ENCODE measurements around the gene CAMK4. TPM values are rescaled to one million over a fixed set of nuclear protein-coding genes. Genes with fewer than 3 reads are reported as not detected.

CAMK4 gene
- total RNA-seq, 2 experiments from 2014 or later = 59.5 to 66.1 TPM

DNA sequence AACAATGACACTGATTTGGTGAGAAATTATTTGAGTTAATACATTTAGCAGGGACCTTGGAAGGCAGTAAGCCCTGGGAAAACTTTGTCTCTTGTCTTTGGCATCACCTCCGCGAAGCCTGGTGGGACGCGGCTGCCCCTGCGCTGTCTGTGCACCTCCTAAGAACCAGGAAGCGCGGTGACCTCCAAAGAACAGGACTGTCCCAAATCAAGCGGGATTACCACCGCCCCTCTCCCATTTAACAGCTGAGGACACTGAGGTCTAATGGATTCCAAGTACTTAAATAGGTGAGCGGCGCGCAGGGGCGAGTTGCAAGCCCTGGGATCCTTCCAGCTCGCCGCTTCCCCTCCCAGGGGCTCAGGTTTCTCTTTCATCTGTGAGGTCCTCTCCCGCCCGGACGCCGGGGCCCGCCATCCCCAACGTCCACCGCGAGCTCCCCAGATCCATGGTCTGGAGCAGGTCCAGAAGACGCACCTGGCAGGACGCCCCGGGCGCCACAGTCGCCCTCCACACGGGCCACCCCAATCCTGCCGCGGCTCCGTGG lies 287.7 kb downstream of the CAMK4 start:
- Mint-ChIP-seq H3K4me1 (peaks cover 50% of the 10 kb centered on the region), H3K36me3 (ENCODE audit: low read depth) (peaks cover 15% of the 10 kb centered on the region), H3K4me3 (peak overlapping the region; percentile 89), H3K27ac (peak overlapping the region; percentile 88), H3K27me3 (no peaks in the 10 kb centered on the region), H3K9me3 (no peaks in the 10 kb centered on the region)
- DNase-seq = no peak
- ChIA-PET CTCF (interaction anchor here (1.0 to 2.9 kb wide), 4 partner anchors 20 to 287 kb away, joined by 3 to 21 read pairs (median 4); partner anchors contain the start of gene NREP), POLR2A (interaction anchor here (1.0 to 4.9 kb wide), 10 partner anchors 9 to 1446 kb away, joined by 3 to 36 read pairs (median 5); partner anchors contain the start of gene CAMK4)

DNA sequence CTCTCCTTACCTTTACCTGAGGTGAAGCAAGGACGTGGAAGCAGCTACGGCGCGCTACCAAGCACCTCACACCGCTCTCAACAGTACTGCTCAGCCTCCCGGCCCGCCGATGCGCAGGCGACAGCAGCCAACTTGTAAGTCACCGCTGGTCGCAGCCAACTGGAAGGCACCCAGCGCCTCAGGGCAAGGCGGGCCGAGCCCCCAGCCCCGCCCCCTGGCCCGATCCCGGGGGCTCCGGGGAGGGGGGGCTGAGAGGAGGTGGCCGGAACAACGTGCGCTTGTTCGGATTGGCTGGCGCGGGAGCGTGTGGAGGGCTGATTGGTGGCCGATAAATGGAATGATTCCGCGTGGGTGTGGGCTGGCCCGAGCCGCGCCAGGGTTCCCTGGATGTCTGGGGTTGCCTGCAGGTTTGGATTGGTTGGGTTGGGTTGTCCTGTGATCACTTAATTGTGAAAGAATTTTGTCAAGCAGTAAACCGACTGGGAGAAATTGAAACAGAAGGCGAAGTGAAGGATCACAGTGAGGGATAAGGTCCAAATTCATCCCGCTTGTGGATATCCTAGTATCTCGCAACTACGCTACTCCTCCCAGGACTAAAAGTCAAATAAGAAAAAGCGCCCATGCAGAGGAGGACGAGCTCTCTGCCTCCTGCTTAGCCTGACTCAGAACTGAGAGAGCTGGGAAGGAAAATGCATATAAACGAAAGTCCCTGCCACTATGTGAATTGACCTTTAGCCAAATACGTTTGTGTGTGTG lies 288.4 kb downstream of the CAMK4 start, which contains the start of gene STARD4:
TSS of gene STARD4 (minus strand) at position 161 of the 756 bp plus-strand sequence. CDS start 5,102 bp downstream, outside the sequence.
- DNase-seq = peak; percentile 96
- H3K4me3 Mint-ChIP-seq = peak within 1 kb of the TSS; percentile 89
- H3K9me3 Mint-ChIP-seq = no peaks in the 10 kb centered on the region
- peaks cover 46% of the 10 kb centered on the region for H3K4me1 Mint-ChIP-seq
- ChIA-PET CTCF (interaction anchor here (1.2 to 2.9 kb wide), 2 partner anchors 19 to 38 kb away, joined by 4 to 21 read pairs; no protein-coding TSS in a partner anchor), POLR2A (interaction anchor here (1.0 to 4.9 kb wide), 7 partner anchors 11 to 1445 kb away, joined by 3 to 36 read pairs (median 10); partner anchors contain the start of gene CAMK4)
- peak within 1 kb of the TSS; percentile 88 for H3K27ac Mint-ChIP-seq
- peaks cover 12% of the 10 kb centered on the region for H3K36me3 Mint-ChIP-seq (ENCODE audit: low read depth)
- no peaks in the 10 kb centered on the region for H3K27me3 Mint-ChIP-seq

DNA sequence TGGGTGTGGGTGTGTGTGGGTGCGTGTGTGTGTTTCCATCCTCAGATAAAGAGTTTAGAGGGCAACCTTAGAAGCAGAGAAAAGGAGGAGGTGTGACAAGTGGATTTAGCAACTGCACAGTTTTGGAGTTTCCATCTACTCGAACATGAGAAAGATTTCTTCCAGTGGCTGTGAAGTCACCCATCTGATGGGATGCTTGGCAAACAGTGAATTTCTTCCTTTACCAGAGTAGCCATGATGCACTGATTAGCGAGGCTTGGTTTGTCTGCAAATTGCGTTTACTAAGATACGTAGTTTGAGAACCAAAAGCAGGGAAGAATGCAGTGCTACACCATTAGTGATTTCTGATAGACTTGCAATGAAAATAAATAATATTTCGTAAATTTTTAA lies 288.9 kb downstream of the CAMK4 start:
- no peak for DNase-seq
- Mint-ChIP-seq H3K4me3 (peak overlapping the region; percentile 89), H3K27ac (peak overlapping the region; percentile 88), H3K27me3 (no peaks in the 10 kb centered on the region), H3K4me1 (peaks cover 40% of the 10 kb centered on the region), H3K36me3 (ENCODE audit: low read depth) (peaks cover 12% of the 10 kb centered on the region), H3K9me3 (no peaks in the 10 kb centered on the region)
- ChIA-PET CTCF (interaction anchor here (1.2 to 2.9 kb wide), 2 partner anchors 18 to 37 kb away, joined by 4 to 21 read pairs; no protein-coding TSS in a partner anchor), POLR2A (interaction anchor here (0.6 to 4.9 kb wide), 4 partner anchors 9 to 18 kb away, joined by 3 to 36 read pairs (median 18); no protein-coding TSS in a partner anchor)

DNA sequence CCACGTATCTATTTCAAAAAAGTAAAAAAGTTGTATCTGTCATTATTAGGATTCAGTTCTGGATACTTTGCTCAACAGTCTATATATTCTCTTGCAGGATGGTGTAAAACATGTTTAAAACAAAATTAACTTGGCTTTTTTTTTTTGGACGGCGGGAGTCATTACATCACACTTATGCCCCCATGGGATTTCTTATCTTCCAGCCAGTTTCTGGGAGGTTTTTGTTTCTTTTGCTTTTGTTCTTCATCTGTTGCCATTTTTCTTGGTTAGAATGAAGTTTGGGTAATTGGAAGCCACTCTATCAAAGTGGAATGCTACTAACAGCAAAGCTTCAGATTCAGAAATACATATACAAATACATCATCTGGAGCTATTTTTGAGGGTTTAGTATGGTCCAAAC lies 289.9 kb downstream of the CAMK4 start:
- CTCF ChIA-PET = no interaction called here
- no peak overlapping the region for H3K27ac Mint-ChIP-seq
- H3K4me3 Mint-ChIP-seq = peak overlapping the region; percentile 34
- POLR2A ChIA-PET = interaction anchor here (4.9 kb wide), 1 partner anchor 17 kb away, joined by 26 read pairs; no protein-coding TSS in a partner anchor
- H3K9me3 Mint-ChIP-seq = no peaks in the 10 kb centered on the region
- peaks cover 33% of the 10 kb centered on the region for H3K4me1 Mint-ChIP-seq
- DNase-seq = no peak
- H3K36me3 Mint-ChIP-seq (ENCODE audit: low read depth) = peaks cover 12% of the 10 kb centered on the region
- no peaks in the 10 kb centered on the region for H3K27me3 Mint-ChIP-seq

DNA sequence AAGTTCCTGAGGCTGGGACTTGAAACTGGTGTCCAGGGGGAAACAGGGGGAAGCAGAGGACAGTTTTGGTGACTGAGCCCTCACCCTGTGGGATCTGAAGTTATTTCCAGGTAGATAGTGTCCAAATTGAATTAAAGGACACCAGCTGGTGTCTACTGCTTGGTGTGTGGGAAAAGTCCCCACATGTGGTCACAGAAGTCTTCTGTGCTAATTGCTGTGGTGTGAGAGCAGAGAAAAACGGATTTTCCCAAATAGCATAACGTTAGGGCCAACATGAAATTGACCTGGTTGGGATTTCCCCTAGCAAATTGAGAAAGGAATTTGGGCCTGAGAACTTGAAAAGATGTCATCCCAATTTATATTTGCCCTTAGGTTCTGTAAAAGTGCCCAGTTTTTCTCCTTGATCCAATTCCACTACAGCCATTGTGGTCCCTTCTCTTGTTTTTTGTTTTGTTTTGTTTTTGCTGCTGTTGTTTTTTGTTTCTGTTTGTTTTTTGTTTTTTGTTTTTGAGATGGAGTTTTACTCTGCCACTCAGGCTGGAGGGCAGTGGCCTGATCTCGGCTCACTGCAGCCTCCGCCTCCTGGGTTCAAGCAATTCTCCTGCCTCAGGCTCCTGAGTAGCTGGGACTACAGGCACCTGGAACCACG lies 293.8 kb downstream of the CAMK4 start:
- Mint-ChIP-seq H3K36me3 (ENCODE audit: low read depth) (no peaks in the 10 kb centered on the region), H3K4me3 (no peak overlapping the region), H3K27me3 (peaks cover 10% of the 10 kb centered on the region), H3K4me1 (peaks cover 9% of the 10 kb centered on the region), H3K9me3 (no peaks in the 10 kb centered on the region), H3K27ac (no peak overlapping the region)
- CTCF ChIA-PET = interaction anchor here (1.9 kb wide), 1 partner anchor 13 kb away, joined by 6 read pairs; no protein-coding TSS in a partner anchor
- POLR2A ChIA-PET = no interaction called here
- no peak for DNase-seq

DNA sequence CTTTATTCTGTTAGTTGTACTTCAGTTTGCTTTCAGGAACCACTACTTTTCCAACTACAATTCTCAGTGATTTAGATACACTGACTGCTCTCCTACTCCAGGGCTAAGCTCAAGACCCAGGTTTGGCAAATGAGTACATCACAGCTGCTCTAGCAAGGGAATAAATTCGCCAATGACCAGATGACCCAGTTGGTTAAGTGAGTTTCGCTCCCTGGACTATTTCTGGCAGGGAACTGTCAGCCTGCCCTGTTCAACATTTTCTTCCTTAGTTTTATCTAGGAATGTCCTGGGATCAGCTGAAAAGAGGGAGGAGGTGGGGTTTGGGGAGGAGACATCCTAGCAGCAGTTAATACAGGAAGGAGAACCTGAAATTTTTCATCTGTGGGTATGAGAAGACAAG lies 294.6 kb downstream of the CAMK4 start:
- Mint-ChIP-seq H3K9me3 (no peaks in the 10 kb centered on the region), H3K36me3 (ENCODE audit: low read depth) (no peaks in the 10 kb centered on the region), H3K4me3 (no peak overlapping the region), H3K4me1 (peaks cover 3% of the 10 kb centered on the region), H3K27ac (no peak overlapping the region), H3K27me3 (peaks cover 10% of the 10 kb centered on the region)
- ChIA-PET CTCF (interaction anchor here (0.8 kb wide), 1 partner anchor 13 kb away, joined by 5 read pairs; no protein-coding TSS in a partner anchor), POLR2A (no interaction called here)
- DNase-seq = no peak

DNA sequence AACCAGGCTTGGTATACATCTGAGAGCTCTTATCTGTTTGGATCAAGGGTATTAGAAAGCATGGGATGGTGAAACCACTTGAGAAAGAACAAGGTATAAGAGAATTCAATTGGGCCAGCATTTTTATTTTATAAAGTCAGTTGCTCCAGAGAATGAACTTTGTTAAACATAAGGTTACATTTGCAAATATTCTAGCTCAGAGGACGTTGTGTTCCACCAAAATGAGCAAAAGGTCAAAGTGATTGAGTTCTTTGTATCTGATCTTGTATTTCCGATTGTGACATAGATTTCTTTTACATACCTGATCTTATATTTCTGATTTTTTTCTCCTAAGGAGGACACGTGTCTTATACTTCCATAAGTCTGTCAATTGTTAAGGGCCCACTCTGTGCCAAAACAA lies 296.7 kb downstream of the CAMK4 start:
- DNase-seq = no peak
- H3K4me1 Mint-ChIP-seq = no peaks in the 10 kb centered on the region
- H3K9me3 Mint-ChIP-seq = no peaks in the 10 kb centered on the region
- POLR2A ChIA-PET = interaction anchor here (1.3 kb wide), 1 partner anchor 9 kb away, joined by 3 read pairs; no protein-coding TSS in a partner anchor
- no peaks in the 10 kb centered on the region for H3K36me3 Mint-ChIP-seq (ENCODE audit: low read depth)
- no peak overlapping the region for H3K4me3 Mint-ChIP-seq
- no peak overlapping the region for H3K27ac Mint-ChIP-seq
- CTCF ChIA-PET = interaction anchor here (0.8 to 3.1 kb wide), 3 partner anchors 11 to 413 kb away, joined by 3 to 14 read pairs (median 7); no protein-coding TSS in a partner anchor
- H3K27me3 Mint-ChIP-seq = peaks cover 12% of the 10 kb centered on the region

DNA sequence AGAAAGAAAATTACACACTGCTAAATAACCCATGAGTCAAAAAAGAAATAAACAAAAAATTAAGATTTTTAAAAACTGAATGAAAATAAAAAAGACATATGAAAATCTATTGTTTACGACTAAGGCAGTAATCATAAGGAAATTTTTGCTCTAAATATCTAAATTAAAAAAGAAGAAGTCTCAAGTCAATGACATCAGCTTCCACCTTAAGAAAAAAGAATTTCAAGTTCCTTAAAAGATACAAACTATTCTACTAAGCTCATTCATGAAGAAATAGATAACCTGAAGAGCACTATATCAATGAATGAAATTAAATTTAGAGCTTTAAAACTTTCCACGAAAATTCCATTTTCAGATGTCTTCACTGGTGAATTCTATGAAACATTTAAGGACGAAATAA lies 303.9 kb downstream of the CAMK4 start:
- Mint-ChIP-seq H3K9me3 (no peaks in the 10 kb centered on the region), H3K36me3 (ENCODE audit: low read depth) (peaks cover 4% of the 10 kb centered on the region), H3K4me1 (peaks cover 21% of the 10 kb centered on the region), H3K27me3 (peaks cover 2% of the 10 kb centered on the region), H3K4me3 (no peak overlapping the region), H3K27ac (no peak overlapping the region)
- DNase-seq = no peak
- ChIA-PET CTCF (no interaction called here), POLR2A (no interaction called here)

DNA sequence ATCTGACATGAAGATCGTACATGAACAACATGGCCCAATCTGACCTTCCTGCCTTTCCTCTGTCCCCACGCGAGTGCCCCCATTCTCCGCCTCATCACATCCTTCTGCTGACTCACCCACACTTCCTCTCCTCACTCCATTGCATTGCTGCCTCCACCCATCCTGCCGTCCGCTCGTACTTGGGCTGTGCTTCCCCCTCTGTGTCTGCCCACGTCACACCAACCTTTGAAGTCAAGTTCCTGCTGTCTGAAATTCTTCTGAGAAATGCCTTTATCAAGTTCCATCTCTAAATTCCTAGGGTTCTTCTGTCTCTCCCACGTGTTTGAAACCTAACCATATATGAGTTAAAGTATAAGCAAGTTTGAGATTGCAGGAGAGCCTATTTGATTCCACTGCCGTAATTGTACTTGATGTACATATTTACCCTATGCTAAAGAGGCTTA lies 306.1 kb downstream of the CAMK4 start:
- POLR2A ChIA-PET = interaction anchor here (2.7 kb wide), 1 partner anchor 18 kb away, joined by 26 read pairs; the partner anchor contains the start of gene STARD4
- DNase-seq = peak; percentile 89
- peaks cover 6% of the 10 kb centered on the region for H3K27me3 Mint-ChIP-seq
- H3K4me3 Mint-ChIP-seq = peak overlapping the region; percentile 25
- peak overlapping the region; percentile 79 for H3K27ac Mint-ChIP-seq
- H3K9me3 Mint-ChIP-seq = peaks cover 3% of the 10 kb centered on the region
- H3K36me3 Mint-ChIP-seq (ENCODE audit: low read depth) = peaks cover 10% of the 10 kb centered on the region
- CTCF ChIA-PET = interaction anchor here (1.5 to 3.2 kb wide), 6 partner anchors 18 to 631 kb away, joined by 3 to 21 read pairs (median 10); partner anchors contain the start of gene STARD4
- peaks cover 21% of the 10 kb centered on the region for H3K4me1 Mint-ChIP-seq

DNA sequence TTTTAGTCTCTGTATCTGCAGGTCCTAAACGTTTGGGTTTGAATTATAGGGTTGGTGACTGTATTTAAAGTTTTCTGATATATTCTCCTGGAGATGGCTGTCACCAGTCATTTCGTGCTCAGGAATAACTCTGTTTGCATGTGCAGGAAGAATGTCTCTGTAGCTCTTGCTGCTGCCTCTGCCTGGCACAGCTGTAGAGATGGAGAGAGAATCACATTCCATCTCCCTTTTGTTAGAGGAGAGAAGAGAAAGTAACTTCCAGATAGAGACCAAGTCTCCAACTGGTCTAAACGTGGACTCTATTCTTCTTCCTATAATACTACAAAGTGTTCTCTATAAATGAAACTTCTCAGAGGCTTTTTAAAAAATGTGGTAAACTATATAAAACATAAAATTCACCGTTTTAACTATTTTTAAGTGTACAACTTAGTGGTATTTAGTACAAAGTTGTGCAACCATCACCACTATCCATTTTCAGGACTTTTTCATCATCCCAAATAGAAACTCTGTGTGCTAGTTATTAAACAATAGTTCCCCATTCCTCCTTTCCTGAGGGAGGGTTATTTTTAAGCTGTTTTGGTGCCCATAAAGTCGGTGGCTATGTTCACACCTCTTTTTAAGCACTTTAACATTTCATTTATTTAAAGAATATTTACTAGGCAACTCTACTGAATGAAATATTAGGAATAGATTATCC lies 308.9 kb downstream of the CAMK4 start:
- H3K27ac Mint-ChIP-seq = no peak overlapping the region
- peaks cover 10% of the 10 kb centered on the region for H3K36me3 Mint-ChIP-seq (ENCODE audit: low read depth)
- no peak overlapping the region for H3K4me3 Mint-ChIP-seq
- ChIA-PET POLR2A (no interaction called here), CTCF (interaction anchor here (1.4 kb wide), 1 partner anchor 18 kb away, joined by 6 read pairs; no protein-coding TSS in a partner anchor)
- peaks cover 21% of the 10 kb centered on the region for H3K4me1 Mint-ChIP-seq
- H3K9me3 Mint-ChIP-seq = peaks cover 3% of the 10 kb centered on the region
- DNase-seq = no peak
- peaks cover 17% of the 10 kb centered on the region for H3K27me3 Mint-ChIP-seq

DNA sequence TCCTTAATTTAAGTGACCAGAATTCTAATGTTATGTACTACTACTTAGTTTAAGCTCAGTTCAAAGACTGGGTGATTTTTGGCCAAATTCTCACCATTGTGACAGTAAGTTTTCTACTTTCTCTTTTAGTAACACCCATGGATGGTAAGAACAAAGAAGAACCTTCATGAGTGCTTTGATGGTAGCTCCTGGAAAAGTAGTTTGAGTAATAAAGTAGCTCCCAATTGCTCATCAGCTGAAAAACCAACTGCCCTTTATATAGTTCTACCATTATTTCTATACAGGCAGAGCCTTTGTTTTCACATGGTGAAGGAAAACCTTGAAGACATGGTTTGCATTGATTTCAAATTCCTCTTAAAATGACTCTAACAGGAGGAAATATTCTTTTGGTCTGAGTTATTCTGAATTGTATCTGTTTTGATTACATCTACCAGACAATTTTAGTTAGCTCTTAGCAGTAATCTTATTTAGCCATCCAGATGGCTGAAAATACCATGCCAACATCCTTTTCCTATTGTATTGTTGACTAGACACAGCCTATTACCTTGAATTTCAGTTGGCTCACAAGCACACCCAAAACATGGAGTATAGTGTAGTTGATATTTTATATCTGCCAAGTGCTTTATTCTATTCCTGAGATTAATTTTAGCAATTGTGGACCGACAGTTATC lies 311.8 kb downstream of the CAMK4 start:
- no peak overlapping the region for H3K27ac Mint-ChIP-seq
- CTCF ChIA-PET = interaction anchor here (0.6 to 1.2 kb wide), 3 partner anchors 14 to 26 kb away, joined by 3 read pairs; no protein-coding TSS in a partner anchor

More for the DNA sequence above, 311.8 kb downstream of the CAMK4 start:
- POLR2A ChIA-PET = no interaction called here
- H3K4me1 Mint-ChIP-seq = peaks cover 5% of the 10 kb centered on the region
- H3K4me3 Mint-ChIP-seq = no peak overlapping the region
- peaks cover 36% of the 10 kb centered on the region for H3K27me3 Mint-ChIP-seq
- H3K9me3 Mint-ChIP-seq = peaks cover 3% of the 10 kb centered on the region
- DNase-seq = no peak
- H3K36me3 Mint-ChIP-seq (ENCODE audit: low read depth) = peaks cover 6% of the 10 kb centered on the region
